K562 (cell line): Measurements from ENCODE around the gene INPP1.

ENCODE experiments used
- ESRRB ChIP-seq: fragments of 250-450 bp; sonication (Bioruptor Pico); IDR thresholded peaks from 2 replicates; pipeline ENCODE4 v1.5.0; 2020; ENCODE audit warnings: mild to moderate bottlenecking, moderate library complexity, borderline replicate concordance
- PATZ1 ChIP-seq: fragments of 250-450 bp; sonication (Bioruptor Pico); IDR thresholded peaks from 2 replicates; pipeline ENCODE4 v1.5.0; 2020; ENCODE audit warnings: mild to moderate bottlenecking, borderline replicate concordance
- SAP30 ChIP-seq: fragments of 200-600 bp; sonication (generic); IDR thresholded peaks from 2 replicates; pipeline ENCODE4 v1.6.1; 2012; ENCODE audit warnings: borderline replicate concordance, low read depth, mild to moderate bottlenecking, moderate library complexity, low read length, control low read depth, inconsistent platforms; ENCODE audit not compliant: insufficient read depth, poor library complexity, severe bottlenecking
- ZBTB33 ChIP-seq: sonication (generic); formaldehyde crosslinking; IDR thresholded peaks from 2 replicates; pipeline ENCODE4 v1.8.1; 2023; ENCODE audit warnings: mild to moderate bottlenecking, missing genetic modification reagents
- ZFP36 ChIP-seq: fragments of 150-350 bp; IDR thresholded peaks from 2 replicates; pipeline ENCODE4 v1.6.1; 2018; ENCODE audit warnings: low read length, low read depth; ENCODE audit not compliant: partially characterized antibody

GRCh38 chr2:190405070-190405469, 61.7 kb downstream of the INPP1 start:
- TF ChIP-seq SAP30 (no peak), ESRRB (CRISPR knock-in tag) (no peak), ZBTB33 (CRISPR knock-in tag) (no peak), PATZ1 (no peak), ZFP36 (no peak)
